Sigmoid colon (tissue), 3 donors: ENCODE results near the gene PAK1.

ENCODE experiments used
- CTCF ChIP-seq, 4 experiments: fragments of 450-650 bp in 3 of 4; fragments of 200-600 bp in 1 of 4; IDR thresholded peaks; one replicate each; pipeline ENCODE4 v1.5.1; 2016 to 2019; ENCODE audit warnings: antibody characterized with exemption in 4 of 4, mild to moderate bottlenecking in 3 of 4, moderate library complexity in 2 of 4
- POLR2A ChIP-seq, 2 donors: fragments of 450-650 bp; IDR thresholded peaks; one replicate each; pipeline ENCODE4 v1.6.1; 2016; ENCODE audit warnings: antibody characterized with exemption in 2 of 2, mild to moderate bottlenecking in 2 of 2, moderate library complexity in 2 of 2

- TF ChIP-seq CTCF (IDR thresholded peaks at IDR 0.05) (no peak), POLR2A (IDR thresholded peaks at IDR 0.05) (no peak)
Measured at GRCh38 chr11:77502346-77502905, 28.5 kb upstream of the PAK1 start.
